ENCODE results near the gene STK31.
"Not testable (repeated sequence)": the region's sequence is repeated elsewhere in the genome, so short reads cannot be mapped to it uniquely, and the experiment has no call there.

STK31 gene, protein sequence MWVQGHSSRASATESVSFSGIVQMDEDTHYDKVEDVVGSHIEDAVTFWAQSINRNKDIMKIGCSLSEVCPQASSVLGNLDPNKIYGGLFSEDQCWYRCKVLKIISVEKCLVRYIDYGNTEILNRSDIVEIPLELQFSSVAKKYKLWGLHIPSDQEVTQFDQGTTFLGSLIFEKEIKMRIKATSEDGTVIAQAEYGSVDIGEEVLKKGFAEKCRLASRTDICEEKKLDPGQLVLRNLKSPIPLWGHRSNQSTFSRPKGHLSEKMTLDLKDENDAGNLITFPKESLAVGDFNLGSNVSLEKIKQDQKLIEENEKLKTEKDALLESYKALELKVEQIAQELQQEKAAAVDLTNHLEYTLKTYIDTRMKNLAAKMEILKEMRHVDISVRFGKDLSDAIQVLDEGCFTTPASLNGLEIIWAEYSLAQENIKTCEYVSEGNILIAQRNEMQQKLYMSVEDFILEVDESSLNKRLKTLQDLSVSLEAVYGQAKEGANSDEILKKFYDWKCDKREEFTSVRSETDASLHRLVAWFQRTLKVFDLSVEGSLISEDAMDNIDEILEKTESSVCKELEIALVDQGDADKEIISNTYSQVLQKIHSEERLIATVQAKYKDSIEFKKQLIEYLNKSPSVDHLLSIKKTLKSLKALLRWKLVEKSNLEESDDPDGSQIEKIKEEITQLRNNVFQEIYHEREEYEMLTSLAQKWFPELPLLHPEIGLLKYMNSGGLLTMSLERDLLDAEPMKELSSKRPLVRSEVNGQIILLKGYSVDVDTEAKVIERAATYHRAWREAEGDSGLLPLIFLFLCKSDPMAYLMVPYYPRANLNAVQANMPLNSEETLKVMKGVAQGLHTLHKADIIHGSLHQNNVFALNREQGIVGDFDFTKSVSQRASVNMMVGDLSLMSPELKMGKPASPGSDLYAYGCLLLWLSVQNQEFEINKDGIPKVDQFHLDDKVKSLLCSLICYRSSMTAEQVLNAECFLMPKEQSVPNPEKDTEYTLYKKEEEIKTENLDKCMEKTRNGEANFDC

DNA sequence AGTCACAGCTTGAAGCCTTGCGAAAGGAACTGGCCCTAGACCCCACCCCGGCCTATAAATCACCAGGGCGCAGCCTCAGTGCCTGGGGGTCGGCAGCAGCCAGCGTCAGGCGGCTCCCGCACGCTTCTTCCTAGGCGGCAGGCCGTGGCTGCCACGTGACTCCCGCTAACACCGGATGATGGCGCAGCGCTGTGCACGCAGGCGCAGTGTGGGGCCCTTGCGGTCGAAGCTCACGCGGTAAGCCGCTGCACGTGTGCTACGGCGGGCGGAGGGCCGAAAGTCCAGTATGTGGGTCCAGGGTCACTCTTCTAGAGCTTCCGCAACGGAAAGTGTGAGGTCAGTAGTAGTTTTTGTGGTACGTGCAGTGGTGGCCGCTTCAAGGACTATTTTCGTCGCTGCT, at the start of gene STK31:
TSS of gene STK31 (plus strand) at position 220 of the 400 bp plus-strand sequence. CDS start at position 287, 67 bp downstream.
- no peak for DNase-seq

DNA sequence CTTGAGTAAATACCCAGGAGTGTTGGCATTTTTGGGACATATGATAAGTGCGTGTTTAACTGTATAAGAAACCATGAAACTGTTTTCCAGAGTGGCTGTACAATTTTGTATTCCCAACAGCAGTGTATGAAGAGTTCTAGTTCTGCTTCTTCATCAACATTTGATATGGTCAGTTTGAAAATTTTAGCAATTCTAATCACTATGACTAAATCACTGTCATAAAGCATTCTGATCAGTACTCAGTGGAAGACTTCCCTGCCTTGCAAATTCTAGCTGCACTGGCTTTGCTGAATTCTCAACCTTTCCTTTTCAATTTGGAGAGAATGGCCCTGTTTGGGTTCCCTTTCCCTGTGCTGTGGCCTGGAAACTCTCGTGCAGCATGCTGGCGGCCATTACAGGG, 48.6 kb upstream of the STK31 start:
- no peak for DNase-seq

DNA sequence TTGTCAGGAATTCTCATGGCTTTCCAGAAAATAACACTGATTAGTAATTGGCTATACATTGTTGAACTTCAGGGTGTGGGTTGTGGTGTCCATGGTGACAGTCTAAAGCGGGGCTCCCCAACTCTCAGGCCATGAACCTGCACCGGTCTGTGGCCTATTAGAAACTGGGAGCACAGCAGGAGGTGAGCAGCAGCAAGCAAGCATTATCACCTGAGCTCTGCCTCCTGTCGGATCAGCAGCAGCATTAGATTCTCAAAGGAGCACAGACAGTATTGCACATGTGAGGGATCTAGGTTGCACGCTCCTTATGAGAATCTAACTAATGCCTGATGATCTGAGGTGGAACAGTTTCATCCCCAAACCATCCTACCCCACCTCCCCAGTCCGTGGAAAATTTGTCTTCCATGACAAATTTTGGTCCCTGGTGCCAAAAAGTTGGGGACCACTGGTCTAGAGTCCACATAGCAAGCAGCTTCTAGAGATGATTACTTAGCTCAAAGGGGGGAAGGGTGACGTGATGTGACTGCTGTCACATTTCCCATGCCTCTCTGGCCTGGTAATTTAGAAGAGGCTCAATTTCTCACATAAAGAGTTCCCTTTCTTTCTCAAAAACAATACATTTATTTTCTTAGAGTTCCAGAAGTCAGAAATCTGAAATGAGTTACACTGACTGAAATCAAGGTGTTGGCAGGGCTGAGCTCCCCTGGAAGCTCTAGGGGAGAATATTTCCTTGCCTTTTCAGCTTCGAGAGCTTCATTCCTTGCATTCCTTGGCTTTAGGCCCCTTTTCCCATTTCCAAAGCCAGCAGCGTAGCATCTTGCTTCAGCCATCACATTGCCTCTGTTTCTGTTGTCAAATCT, 47.7 kb upstream of the STK31 start:
- no peak for DNase-seq

DNA sequence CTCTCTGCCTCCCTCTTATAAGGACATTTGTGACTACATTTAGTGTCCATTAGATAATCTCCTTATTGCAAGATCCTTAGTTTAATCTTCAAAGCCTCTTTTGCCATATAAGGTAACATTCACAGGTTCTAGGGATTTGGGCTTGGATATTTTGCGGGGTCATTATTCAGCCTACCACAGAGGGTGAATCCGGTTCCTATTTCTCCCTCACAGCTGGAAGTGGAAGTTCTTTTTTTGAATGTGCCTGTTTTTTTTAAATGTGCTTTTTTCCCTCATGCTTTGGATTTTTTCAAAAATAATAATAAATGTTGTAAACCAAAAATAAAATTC, 47.1 kb upstream of the STK31 start:
- DNase-seq, result no peak

DNA sequence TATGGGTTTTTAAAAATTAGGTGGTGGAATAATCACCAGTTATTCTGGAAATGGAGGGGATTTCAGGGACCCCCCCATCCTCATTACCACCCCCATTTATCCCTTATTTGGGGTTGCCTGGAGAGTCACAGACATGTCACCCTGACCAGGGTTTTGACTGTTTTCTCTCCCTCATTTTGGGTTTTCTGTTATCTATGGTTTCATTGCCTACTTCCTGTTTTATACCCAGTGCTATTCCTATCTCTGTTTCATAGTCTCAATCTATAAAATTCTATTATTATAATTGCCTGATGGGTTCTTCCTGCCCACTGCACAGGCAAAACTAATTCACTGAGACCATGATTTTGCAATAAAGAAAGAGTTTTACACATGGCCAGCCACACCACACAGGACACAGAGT, 45.9 kb upstream of the STK31 start:
- no peak for DNase-seq

DNA sequence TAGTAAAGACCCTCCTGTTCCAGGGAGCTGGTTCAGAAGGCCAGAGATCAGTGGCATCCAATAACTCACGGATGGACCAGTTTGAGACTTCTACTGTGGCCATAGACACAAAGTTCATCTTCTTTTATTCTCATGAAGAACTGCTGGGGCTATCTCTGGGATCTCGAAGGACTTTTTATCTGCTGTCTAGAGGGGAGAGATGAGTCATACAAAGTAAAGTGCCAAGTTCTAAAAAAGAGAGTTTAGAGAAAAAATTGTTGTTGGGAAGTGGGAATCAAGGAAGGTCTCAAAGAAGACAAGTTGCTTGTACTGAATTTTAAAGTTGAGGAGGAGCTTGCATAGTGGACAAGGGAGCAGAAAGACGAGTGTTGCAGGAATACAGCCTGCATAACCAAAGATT, 38.0 kb upstream of the STK31 start:
- DNase-seq, result no peak

DNA sequence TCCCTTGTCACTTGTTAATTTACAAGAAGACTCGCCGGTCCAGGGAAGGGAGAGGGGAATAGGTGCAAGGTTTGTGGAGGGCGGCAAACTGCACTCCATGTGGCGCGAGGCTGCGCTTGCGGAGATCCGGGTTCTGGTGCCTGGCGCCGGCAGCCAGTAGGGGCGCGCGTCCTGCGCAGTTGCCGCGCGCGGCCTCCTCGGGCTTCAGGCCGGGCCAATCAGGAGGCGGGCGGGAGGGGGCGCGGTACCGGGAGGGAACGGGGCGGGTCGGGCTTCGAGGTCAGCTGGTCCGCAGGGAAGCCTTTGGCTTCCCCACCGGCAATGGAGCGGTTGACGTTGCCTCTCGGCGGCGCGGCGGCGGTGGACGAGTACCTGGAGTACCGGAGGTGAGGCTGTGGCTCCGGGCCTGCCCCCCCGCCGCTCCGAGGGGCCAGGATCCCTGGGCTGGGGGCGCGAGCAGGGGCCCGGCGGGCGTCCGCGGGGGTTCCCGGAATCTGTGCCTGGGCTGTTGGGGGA, 30.1 kb upstream of the STK31 start, which contains the start of gene FAM221A:
TSS of gene FAM221A (plus strand) at position 302 of the 516 bp plus-strand sequence. CDS start at position 322, 20 bp downstream.
- peak; percentile 89 to 94 for DNase-seq

DNA sequence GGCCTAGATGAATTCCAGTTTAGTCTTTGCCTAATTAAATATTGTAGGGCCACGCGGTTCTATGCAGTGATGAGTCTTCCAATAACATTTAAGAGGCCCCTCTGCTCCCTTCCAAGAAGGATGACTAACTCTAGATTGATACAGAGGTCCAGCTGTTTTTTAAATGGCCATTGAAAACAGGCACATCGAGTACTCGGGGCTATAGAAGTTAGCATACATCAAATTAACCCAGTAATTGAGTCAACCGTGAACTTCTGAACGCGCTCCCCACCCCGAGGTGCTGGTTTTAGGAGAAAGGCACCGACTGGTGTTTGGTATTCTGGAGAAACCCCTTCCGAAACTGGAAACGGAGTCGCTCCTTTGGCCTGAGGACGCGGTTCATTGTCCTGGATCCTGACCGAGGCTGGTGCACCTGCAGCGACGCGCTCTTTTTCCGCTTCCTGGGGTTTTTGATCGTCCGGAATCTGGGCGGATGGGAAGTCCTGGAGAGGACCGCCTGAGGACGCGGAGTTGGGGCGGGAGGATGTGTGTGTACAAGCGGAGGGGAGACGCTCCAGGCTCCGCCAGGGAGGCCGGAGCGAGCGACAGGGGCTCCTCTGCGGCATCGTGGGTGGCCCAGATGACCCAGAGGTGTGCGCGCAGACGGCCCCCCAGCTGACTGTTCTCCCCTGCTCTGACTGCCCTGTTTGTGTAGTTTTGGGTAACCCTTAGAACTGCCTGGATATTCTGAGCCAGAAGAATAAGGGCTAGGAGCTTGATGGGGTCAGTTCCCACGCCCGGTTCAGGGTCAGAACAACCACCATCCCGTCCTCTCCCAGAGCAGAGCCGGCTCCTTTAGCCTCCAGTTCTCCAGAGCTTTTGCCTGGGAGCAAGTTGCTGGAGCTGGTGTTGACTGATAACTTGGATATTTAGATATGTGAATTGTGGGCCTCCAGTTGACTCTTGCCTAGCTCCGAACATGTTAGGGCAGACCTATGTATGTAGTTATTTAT, 29.3 kb upstream of the STK31 start:
- peak; percentile 87 to 93 for DNase-seq

DNA sequence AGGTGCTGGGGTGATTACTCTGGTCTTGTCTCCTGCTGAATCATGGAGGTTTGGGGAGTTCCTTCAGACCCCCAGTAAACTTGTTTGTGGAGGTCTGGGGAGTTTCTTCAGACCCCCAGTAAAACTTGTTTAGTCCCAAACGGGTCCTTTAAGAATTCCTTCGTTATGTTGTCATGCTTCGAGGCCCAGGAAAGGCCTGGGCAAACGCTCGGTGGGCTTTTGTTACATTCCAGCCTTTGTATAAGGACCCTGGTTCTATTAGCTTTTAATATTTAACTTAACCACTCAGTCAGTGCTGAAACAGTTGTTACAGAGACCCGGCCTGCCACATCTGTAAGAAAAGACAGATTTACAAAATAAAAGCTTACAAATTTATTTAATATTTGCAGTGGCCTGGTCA, 26.0 kb upstream of the STK31 start:
- DNase-seq, result not testable (repeated sequence)

DNA sequence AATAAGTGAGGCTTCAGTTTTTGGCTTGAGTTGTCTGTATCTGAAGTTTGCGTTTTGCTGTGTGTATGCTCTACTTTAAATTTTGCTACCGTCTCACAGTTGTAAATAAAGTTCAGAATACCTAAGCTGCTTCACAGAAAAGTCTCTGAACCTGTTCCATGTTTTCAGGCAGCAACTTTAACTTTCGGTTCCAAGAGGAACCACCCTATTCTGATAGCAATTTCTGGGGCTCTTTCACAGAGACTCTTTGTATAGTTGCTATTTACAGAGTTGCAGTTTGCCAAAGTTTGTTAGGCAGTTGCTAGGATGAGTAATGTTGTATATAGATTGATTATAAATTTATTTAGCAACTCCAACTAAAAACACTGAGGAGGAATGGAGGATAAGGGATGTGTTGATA, 24.3 kb upstream of the STK31 start:
- DNase-seq, result no peak

DNA sequence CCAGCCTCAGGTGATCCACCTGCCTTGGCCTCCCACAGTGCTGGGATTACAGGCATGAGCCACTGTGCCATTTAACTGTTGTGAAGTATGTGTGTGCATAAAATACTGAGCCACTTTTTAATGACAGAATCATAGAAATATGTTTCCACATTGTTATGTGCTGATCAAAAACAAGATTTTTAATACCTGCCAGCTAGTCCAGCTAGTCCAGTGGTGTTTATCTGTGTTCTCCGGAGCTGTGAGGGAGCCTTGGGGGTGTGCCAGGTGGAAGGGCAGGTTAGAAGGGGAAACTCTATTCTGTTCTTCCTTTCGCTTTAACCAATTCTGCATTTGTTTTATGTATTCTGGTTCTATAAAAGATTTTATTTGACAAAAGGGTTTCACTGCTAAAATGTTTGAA, 23.0 kb upstream of the STK31 start:
- DNase-seq, result no peak

DNA sequence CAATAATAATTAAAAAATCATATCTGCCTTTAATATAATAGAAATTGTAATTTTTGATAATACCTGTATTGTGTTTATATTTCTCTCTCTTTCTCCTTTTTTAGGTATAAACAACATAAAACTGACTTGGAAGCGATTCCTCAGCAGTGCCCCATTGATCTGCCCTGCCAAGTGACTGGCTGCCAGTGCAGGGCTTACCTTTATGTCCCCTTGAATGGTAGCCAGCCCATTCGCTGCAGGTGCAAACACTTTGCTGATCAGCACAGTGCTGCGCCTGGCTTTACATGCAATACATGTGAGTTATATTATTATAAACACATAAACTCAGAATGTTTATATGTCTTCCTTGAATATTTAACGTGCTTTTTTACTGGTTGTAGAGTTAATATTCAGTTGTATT, 20.9 kb upstream of the STK31 start:
- no peak for DNase-seq

DNA sequence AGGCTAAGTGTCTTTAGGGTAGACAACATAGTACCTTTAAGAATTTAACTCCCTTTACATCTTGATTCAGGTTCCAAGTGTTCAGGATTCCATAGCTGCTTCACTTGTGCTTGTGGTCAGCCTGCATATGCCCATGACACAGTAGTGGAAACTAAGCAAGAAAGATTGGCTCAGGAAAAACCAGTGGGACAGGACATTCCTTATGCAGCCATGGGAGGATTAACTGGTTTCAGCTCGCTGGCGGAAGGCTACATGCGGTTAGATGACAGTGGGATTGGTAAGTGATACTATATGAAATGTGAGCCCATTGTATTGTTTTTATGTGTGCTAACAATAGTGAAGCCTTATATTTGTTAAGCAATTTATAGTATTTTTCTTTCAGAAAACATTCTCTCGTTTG, 18.7 kb upstream of the STK31 start:
- DNase-seq, result no peak

DNA sequence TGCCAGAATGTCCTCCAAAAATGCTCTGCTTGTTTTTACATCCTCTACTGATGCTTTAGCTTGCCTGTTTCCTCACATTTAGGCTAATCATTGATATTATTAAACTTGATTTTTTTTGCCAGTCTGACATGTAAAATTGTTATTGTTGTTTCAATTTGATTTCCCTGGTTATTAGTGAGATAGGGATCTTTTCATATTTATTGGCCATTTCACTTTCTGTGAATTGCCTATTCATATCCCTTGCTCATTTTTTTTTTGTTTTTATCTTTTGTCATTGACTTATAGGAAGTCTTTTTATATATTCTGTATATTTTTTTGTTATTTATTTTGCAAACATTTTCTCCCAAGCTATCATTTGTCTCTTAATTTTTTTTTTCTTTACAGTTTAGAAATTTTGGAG, 16.8 kb upstream of the STK31 start:
- no peak for DNase-seq

DNA sequence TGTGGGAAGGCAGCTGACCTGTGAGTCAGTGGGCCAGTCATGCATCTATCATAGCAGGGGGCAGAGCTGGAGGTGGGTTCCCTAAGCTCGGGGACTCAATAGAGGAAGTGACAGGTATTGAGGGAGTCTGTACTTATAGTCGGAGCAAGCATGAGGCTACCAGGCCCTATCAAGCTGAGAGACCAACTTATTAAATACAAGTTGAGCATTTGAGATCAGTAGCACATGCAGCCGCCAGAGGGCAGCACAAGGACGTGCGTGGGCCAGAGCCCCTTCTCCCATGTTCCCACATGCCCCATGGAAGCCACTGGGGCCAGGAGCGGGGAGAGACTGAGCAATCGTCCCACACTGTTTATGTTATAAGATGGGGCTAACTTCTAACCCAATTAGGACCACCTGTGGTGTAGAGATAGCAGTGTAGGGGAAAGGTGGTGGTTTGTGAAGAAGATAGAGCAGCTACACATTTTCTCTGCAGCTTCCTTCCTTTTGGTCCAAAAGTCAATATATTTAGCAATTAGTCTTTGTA, 13.0 kb upstream of the STK31 start:
- peak; percentile 50 to 66 for DNase-seq

DNA sequence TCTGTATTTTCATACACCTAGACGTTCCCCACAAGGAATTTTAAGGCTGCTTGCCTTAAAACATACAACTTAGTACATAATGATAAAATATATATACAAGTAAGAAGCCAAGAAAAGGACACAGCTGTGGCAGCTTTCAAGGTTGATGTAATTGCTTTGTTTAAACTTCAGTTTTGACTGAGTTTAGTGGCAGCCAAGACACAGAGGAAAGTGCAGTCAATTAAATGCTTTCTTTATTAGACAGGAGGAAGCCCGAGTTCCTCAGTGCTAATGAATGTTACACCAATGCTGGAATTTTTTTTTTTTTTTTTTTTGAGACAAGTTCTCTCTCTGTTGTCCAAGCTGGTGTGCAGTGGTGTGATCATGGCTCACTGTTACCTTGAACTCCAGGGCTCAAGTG, 11.2 kb upstream of the STK31 start:
- DNase-seq, result no peak

DNA sequence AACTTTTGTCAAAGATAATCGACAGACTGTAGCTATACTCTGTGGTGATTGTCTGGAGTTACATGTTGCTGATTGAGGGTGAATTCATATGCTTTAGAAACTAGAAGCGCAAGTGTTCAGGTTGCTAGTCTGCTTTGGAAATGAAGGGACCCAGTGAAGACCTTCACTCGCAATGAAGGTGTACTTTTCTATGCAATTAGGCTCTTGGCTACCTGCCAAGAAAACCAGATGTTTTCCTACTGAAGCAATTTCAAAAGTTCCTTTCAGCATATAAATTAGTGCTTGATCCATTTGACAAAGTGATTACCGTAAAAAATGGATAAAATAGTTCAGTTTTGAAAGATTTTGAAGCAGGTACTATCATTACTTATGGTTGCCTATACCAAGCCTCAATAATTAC, 10.0 kb upstream of the STK31 start:
- DNase-seq, result no peak

DNA sequence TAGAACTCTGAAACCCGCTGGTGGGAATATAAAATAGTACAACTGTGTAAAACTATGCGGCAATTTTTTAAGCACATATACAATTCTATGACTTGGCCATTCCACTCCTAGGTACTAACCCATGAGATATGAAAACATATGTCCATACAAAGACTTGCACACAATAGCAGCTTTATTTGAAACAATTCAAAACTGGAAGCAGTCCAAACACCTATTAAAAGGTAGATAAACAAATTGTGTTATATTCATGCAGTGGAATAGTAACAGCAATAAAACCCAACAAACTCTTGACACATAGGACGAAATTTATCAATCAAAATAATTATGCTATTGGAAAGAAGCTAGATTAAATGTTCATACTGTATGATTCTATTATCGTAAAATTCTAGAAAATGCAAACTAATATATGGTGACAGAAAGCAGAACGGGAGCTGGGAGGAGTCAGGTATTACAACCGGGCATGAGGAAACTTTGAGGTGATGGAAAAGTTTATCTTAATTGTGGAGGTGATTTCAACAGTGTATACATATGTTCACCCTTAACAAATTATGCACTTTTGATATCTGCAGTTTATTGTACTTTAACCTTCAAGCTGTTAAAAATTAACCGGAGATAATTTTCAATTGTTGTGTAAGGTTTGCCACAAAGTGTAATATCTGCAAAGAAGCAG, 803 bp upstream of the STK31 start:
- DNase-seq, result no peak

DNA sequence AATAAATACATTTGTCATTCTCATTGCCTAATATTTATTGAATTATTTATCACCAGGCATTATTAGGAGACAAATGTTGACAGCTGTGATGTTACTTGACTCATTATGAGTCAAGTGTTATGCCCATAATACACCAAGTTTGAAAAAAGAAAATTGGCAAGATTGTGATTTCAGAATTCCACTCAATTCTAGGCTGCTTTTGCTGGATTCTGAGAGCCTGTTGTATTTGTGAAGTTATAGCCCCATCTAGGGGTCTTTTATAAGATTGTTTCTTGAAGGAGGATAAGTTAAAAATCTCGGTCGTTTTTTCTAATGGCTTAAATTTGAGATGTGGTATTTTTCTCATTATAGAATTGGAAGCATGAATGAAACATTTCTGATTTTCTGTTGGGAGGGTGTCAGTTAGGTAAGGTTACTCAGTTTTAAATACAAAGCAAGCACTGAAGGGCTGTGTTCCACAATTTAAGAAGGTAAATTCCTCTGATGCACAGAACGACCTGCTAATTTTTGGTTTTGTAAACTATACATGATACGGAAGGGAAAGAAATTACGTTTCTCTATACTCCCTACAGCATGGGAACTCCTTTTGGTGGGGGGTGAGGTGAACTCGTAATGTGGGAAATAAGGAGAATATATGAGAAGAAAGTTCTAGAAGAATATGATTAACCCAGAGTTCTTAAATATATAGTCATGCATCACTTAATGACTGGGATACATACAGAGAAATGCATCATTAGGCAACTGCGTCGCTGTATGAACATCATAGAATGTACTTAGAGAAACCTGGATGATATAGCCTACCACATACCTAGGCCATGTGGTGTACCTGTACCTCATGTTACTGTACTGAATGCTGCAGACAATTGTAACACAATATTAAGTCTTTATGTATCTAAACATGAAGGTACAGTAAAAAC, 2.6 kb downstream of the STK31 start:
- DNase-seq, result peak; percentile 49 to 62

All from SHP77 (cell line).